Stimulated activated CD4-positive, alpha-beta T cell treated with anti-CD3 and anti-CD28 coated beads, Interleukin-12 subunit alpha, Interleukin-12 subunit beta, amount 100 ng/mL, for 48 hours (primary cell): ENCODE results near the gene PBXIP1.
A peak's percentile ranks its signal among the peaks of the same experiment; 100 is the strongest.

Experiments used
- DNase-seq, 3 donors: peaks; one replicate each; pipeline ENCODE4 v3.0.0-alpha.2; 2020; ENCODE audit warnings: low read depth in 2 of 3, low spot score in 1 of 3

PBXIP1 gene

GRCh38 chr1:154973344-154974101 lies 17.6 kb upstream of the PBXIP1 start:
- peak; percentile 95 to 98 (median 95) for DNase-seq

- DNase-seq: no peak
Measured at GRCh38 chr1:154972517-154973343, 16.8 kb upstream of the PBXIP1 start.

GRCh38 chr1:154972213-154972516 lies 16.3 kb upstream of the PBXIP1 start:
- no peak for DNase-seq

- no peak for DNase-seq
Measured at GRCh38 chr1:154971341-154971998, 15.6 kb upstream of the PBXIP1 start.

GRCh38 chr1:154970631-154971340 lies 14.9 kb upstream of the PBXIP1 start, which contains the start of gene SHC1:
SHC1 (minus strand) TSS chr1:154970747; CDS start chr1:154970526, 221 bp downstream.
- no peak for DNase-seq

GRCh38 chr1:154969860-154970452 lies 14.1 kb upstream of the PBXIP1 start:
- DNase-seq: no peak

GRCh38 chr1:154969246-154969645 lies 13.3 kb upstream of the PBXIP1 start:
- DNase-seq: no peak

GRCh38 chr1:154968731-154969130 lies 12.8 kb upstream of the PBXIP1 start:
- DNase-seq: no peak

GRCh38 chr1:154967331-154967950 lies 11.5 kb upstream of the PBXIP1 start:
- no peak for DNase-seq

GRCh38 chr1:154966111-154966510 lies 10.2 kb upstream of the PBXIP1 start:
- DNase-seq: no peak

GRCh38 chr1:154964359-154964758 lies 8.5 kb upstream of the PBXIP1 start:
- DNase-seq: no peak

- no peak for DNase-seq
Measured at GRCh38 chr1:154963643-154964042, 7.7 kb upstream of the PBXIP1 start.

- no peak for DNase-seq
Measured at GRCh38 chr1:154962795-154963330, 7.0 kb upstream of the PBXIP1 start.

GRCh38 chr1:154962156-154962749 lies 6.4 kb upstream of the PBXIP1 start:
- no peak for DNase-seq

GRCh38 chr1:154961207-154962155 lies 5.6 kb upstream of the PBXIP1 start, which contains the start of gene PYGO2:
PYGO2 (minus strand) TSS chr1:154961782; CDS start chr1:154961576, 206 bp downstream.
- DNase-seq: peak; percentile 62 to 82 (median 63)

GRCh38 chr1:154960446-154961136 lies 4.7 kb upstream of the PBXIP1 start:
- DNase-seq: no peak

- DNase-seq: no peak
Measured at GRCh38 chr1:154959426-154959780, 3.5 kb upstream of the PBXIP1 start.
